ENCODE results near the gene ZSCAN23.

The ZSCAN23 gene

DNA sequence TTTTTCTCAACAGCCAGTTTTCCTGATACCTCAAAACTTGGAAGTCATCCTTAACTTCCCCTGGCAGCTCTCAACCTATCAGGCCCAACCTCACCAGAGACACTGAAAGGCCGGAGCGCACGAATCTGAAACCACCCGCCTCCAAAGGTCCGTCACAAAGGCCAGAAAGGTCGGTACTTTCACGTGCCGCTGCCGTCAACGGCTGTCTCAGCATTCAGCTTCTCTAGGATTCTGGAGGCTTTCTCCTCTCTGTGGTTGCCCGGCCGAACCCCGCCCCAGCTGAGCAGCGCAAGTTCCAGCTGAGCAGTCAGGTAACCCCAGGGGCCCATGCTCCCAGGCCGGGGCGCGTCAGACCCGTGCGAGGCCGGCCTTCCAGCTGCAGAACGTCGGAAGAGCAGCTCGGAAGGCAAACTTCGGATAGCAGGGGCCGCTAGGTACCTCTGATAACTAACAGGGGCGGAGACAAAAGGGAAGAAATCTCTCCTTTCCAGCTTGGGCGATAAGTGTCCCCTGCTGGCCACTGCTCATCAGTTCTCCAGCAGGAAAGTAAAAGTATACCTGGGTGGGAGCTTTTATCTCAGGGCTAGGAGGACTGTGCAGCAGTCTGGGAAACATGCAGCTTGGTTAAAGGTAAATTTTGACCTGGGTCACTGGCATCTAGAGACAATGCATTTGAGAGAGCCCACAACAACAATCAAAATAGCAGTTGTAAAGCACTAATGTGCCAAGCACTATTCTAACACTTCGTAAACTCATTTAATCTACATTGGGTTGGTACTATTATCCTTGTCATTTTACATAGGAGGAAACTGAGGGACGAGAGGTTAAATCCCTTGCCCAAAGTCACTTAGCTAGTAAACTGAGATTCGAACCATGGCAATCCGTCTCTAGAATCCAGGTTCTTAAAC is 59.8 kb downstream of the ZSCAN23 start:
- FAIRE-seq, result peak; percentile 98

More for the DNA sequence above, 59.8 kb downstream of the ZSCAN23 start:
- peak; percentile 58 for DNase-seq (ENCODE audit: insufficient read length, low spot score)

Measured in GM19239 (cell line).